Thoracic aorta (tissue), 2 donors: ENCODE data around the gene PRAMEF13. TPM values are rescaled to one million over a fixed set of nuclear protein-coding genes. Genes with fewer than 3 reads are reported as not detected.
"Not testable (repeated sequence)": the region's sequence is repeated elsewhere in the genome, so short reads cannot be mapped to it uniquely, and the experiment has no call there.

ENCODE experiments used
- ATAC-seq: fragments of 150-250 bp; one replicate; pipeline ENCODE4 v1.8.0; 2017; ENCODE audit warnings: low read depth; ENCODE audit not compliant: insufficient number of reproducible peaks, low FRiP score
- DNase-seq: peaks from one replicate; pipeline ENCODE4 v3.0.0-alpha.2; 2020; ENCODE audit warnings: low spot score
- H3K27ac ChIP-seq, 2 donors: fragments of 200-600 bp; sonication (generic); 1 replicate in 1 of 2; 2 replicates in 1 of 2; pipeline ENCODE4 v1.5.1; 2016; ENCODE audit warnings: mild to moderate bottlenecking in 2 of 2, moderate library complexity in 2 of 2
- H3K27me3 ChIP-seq: fragments of 200-600 bp; sonication (generic); replicated peaks from 2 replicates; pipeline ENCODE4 v1.6.0; 2016; ENCODE audit warnings: mild to moderate bottlenecking; ENCODE audit not compliant: insufficient read depth
- H3K36me3 ChIP-seq: fragments of 200-600 bp; sonication (generic); one replicate; pipeline ENCODE4 v1.5.1; 2016
- H3K4me1 ChIP-seq, 2 donors: fragments of 200-600 bp; sonication (generic); 1 replicate in 1 of 2; 2 replicates in 1 of 2; pipeline versions ENCODE4 v1.5.1 to v1.6.0; 2016; ENCODE audit warnings: low read depth in 2 of 2, mild to moderate bottlenecking in 1 of 2; ENCODE audit not compliant: control insufficient read depth in 1 of 2
- H3K4me3 ChIP-seq: fragments of 200-600 bp; sonication (generic); 2 replicates; pipeline ENCODE4 v1.5.1; 2016; ENCODE audit warnings: mild to moderate bottlenecking
- H3K9me3 ChIP-seq: fragments of 200-600 bp; sonication (generic); 2 replicates; pipeline ENCODE4 v1.5.1; 2016
- total RNA-seq, 2 donors: library from RNA; depleted of rRNA; stranded (reverse); fragments of >200 nt; gene quantifications; one replicate each; pipeline versions ENCODE4 v1.1.0 to v1.2.3, GENCODE V29; 2016

PRAMEF13 gene
- total RNA-seq, 2 donors from 2014 or later: not detected

DNA sequence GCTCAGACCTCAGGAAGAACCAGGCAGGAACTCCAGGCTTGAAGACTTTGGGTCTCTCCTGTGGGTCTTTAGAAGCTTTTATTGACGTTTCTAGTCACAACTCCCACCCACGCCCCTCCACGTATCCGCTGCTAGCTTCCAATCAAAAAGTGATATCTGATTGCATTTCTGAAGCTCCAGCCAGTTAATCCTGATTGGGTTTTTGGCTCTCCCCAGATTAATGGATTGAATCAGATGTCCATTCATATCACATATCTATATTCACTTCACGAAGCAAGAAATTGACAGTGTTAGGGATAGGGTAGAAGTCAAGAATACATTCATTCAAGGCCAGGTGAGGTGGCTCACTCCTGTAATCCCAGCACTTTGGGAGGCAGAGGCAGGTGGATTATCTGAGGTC is 45.3 kb downstream of the PRAMEF13 start, which contains the start of gene PRAMEF26:
Gene PRAMEF26 (minus strand): TSS at position 101 of the 400 bp plus-strand sequence. CDS start 2,914 bp downstream, outside the sequence.
- not testable (repeated sequence) for H3K27ac ChIP-seq, H3K9me3 ChIP-seq, H3K27me3 ChIP-seq, DNase-seq, ATAC-seq, H3K4me1 ChIP-seq, H3K4me3 ChIP-seq, H3K36me3 ChIP-seq

Other genes with a start within 250 kb of the PRAMEF13 start
- not detected for gene PRAMEF27, start 144.8 kb downstream of the PRAMEF13 start, total RNA-seq
- gene HNRNPCL3, start 140.6 kb downstream of the PRAMEF13 start, total RNA-seq: not detected
- gene PRAMEF25, start 130.6 kb downstream of the PRAMEF13 start, total RNA-seq: not detected
- not detected for gene HNRNPCL2, start 84.6 kb downstream of the PRAMEF13 start, total RNA-seq
- not detected for gene PRAMEF26, start 45.4 kb downstream of the PRAMEF13 start, total RNA-seq
- gene HNRNPCL4, start 35.8 kb downstream of the PRAMEF13 start, total RNA-seq: not detected
- not detected for gene PRAMEF9, start 29.6 kb downstream of the PRAMEF13 start, total RNA-seq
- gene PRAMEF18, start 24.7 kb upstream of the PRAMEF13 start, total RNA-seq: not detected
- not detected for gene PRAMEF5, start 52.8 kb upstream of the PRAMEF13 start, total RNA-seq
- gene PRAMEF8, start 83.7 kb upstream of the PRAMEF13 start, total RNA-seq: not detected
- gene PRAMEF33, start 102.1 kb upstream of the PRAMEF13 start, total RNA-seq: not detected
- gene PRAMEF15, start 114.2 kb upstream of the PRAMEF13 start, total RNA-seq: not detected
- gene PRAMEF14, start 145.7 kb upstream of the PRAMEF13 start, total RNA-seq: not detected
- not detected for gene PRAMEF19, start 170.5 kb upstream of the PRAMEF13 start, total RNA-seq
- gene PRAMEF17, start 188.2 kb upstream of the PRAMEF13 start, total RNA-seq: not detected
- gene PRAMEF20, start 209.0 kb upstream of the PRAMEF13 start, total RNA-seq: not detected